Renal pelvis (tissue), 4 donors: ENCODE data around the gene ALK. TPM values are rescaled to one million over a fixed set of nuclear protein-coding genes. Genes with fewer than 3 reads are reported as not detected.

ENCODE experiments used
- DNase-seq: peaks from one replicate; pipeline ENCODE4 v3.0.0-alpha.2; 2013
- polyA plus RNA-seq, 3 donors: library from polyadenylated mRNA; unstranded; fragments of 120-200 nt; gene quantifications; one replicate each; pipeline ENCODE4 v1.2.1, GENCODE V29; 2013; ENCODE audit not compliant: insufficient read length in 3 of 3

The ALK gene
- polyA plus RNA-seq, 3 donors, result 0.22 to 0.55 (median 0.36) TPM

DNA sequence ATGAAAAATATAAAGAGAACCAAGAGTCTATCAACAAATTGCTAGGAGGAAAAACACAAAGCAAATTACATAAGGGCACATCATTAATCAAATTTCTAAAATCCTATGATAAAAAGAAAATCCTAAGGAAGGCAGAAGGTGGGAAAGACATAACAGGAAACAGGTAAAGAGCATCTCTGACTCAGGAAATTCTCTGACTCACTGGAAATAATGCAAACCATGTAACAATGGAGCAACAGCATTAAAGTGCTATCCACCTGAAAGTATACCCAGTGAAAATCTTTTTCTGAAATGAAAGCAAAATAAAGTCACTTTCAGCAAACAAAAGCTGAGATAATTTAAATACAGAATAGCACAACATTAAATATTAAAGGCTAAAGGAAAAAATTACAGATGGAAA is 10.9 kb downstream of the ALK start:
- no peak for DNase-seq

DNA sequence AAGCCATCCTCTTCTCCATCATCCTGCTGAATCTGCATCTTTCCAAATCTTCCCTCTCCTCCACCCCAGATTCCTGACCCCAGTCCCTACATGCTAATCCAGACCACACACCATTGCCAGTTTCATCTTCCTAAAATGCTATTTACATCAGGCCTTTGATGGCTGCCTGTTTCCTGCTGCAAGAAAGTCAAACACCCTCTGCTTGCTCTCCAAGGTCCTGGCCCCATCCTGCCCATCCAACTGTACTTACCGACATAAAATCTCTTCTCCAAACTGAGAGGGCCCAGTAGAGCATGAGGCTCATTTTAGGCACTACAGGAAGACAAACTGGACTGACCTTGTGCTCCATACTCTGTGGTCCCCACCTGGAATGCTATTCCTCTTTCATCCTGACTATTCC is 19.0 kb downstream of the ALK start:
- no peak for DNase-seq

DNA sequence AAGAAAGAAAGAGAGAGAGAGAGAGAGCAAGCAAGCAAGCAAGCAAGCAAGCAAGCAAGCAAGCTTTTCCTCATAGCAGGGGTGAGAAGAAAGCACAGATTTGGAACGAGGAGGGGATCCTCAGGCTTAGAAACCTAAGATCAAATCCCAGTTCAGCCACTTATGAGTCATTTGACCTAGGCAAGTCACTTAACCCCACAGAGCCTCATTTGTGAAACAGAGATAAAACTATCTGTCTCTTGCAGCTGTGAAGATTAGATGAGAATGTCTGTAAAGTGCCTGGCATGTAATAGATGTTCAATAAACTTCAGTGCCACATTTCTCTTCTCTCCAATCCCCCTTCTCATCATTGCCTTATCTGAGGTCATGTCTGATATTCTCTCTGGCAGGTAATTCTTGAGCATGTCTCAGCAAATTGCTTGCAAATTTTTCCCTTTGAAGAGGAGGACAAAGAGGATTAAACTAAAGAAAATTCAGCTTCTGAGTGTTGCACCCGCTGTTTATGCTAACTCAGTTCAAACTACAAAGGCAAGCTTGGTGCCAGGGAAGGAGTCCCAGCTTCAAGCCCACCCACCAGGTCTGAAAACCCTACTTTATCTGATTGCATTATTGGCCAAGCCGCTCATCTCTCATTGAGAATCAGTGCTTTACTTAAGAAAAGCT is 20.3 kb downstream of the ALK start:
- DNase-seq, result no peak

DNA sequence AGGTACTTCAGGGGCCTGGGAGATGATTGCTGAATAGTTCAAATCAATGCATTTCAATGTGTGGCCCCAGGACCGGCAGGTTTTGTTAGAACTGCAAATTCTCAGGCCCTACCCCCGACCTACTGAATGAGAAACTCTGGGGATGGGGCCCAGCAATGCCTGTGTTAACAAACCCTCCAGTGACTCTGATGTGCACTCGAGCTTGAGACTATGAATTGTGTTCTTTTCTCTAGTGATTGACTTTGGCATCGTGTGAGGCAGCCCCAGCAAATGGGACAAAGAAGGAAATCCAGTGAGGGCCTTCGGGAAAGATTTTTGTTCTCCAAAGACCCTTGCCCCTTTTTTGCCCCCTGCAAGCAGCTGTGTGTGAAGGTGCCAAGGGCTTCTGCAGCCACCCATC is 22.4 kb downstream of the ALK start:
- DNase-seq, result no peak

DNA sequence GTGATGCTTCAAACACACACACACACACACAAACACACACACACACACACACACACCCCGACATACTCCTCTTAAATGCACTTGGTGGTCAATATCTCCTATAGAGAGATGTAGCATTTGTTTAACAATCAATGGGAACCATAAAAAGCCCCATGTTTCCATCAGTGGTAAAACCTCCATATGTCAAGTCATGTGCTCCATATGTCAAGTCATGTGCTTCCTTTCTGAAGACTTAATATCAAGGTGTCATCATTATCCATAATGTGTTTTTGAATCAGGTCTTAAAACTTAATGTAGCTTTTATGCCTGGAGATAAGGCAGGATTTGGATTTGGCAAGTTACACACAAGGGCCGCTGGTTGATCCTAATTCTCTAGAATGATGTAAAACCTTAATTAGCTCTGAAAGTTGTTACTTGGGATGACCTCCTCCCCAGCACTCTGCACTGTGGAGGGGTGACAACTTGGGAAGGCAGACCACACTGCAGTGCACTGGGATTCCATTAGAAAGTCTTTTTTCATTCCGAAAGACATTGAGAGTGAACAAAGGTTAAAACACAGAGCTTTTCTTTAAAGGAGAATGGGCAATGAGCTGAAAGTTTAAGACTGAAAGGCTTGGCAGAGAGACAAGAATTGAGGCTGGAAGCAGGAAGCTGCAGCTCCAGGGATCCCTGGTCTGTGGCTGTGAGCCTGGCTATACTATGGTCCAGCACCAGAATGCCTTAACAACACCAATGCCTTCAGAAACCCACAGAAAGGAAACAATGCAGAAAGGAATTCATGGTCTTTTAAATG is 26.4 kb downstream of the ALK start:
- DNase-seq, result no peak

DNA sequence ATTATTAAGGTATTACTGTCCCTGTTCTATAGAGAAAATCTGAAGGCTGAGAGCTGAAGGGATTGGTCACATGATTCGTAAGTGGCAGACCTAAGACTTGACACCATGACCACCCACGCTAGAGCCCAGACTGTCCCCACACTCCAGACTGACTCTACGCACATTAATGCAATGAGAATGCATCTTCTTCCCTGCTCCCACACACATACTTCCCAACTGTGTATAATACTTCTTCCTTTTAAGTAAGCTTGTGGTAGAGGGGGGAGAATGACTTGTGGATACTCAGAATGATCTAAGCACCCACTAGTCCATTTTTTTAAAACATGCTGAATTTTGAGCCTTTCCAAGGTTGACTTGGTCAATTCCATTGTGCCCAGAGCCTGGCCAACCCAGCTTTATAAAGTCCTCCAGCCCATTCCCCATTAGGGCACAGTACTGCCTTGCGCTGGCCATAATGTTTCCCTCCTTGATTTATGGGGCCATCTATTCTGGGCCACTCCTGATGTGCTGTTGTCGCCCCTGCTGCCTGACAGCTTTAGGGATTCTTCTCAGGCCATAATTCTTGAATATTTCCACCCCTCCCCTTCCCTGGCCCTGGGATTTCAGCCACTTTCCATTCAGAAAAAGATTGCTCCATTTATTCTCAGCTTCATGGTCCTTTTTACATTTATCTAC is 28.7 kb downstream of the ALK start:
- no peak for DNase-seq

DNA sequence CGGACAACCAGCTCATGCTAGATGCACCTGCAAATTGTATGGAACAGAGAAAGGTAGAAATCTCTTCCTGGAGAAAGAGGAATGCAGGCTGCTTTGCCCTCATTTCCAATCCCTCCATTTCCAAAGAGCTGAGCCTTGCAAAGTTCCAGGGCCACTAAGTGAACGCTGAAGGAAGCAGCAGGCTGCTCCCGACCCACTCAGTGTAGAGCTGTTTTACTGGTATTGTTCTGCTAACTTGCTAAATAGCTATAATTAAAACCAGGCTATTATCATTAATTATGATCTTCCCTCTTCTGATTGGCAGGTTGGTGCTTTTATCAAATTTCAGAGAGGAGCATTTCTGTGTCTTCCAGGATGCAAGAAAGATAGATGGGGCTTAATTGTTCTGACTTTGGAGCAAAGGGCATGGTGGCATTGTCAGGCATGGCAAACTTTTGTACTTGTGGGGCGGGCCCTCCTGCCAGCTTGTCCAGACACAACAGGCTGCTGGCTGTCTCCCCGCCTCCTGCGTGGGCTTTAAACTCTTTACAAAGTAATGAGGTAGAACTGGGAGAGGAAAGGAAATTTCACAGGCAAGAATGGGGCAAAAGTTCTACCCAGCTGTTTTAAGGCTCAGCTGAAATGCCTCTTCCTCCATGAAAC is 40.2 kb downstream of the ALK start:
- no peak for DNase-seq

DNA sequence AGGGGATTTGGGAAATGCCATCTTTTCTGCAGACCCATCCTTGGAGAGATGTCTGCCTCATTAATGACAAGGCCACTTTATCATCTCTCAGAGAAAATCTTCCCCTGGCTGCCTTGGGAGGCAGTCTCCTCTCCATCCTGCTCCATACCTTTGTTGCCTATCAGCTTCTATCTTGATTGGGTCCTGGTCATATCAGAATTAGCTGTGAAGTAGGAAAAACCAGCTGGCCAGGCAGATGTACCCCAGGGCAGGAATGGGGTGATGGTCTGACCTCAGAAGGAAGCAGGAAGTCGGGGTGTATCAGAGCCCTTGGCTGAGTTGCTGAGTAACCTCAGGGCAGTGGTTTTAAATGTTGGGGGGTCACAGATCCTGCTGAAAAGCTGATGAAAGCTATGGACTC is 41.3 kb downstream of the ALK start:
- DNase-seq, result no peak

DNA sequence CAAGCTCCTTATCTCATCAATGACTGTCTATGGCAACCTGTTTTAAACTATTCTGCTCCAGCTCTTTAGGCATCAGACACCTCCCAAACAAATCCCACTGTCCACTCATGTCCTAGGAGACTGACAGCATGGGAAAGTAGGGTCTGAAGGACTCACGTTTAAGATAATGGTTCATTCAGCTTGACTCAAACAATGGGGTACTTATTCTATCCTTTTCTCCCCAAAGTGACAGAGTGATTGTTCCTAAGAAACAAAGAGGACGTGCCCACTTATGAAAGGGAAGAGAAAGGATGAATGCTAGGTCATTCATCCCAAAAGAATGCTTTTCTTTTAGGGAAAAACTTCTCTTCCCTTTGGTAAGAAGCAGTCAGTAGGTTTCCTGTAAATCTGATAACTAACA is 41.9 kb downstream of the ALK start:
- no peak for DNase-seq

DNA sequence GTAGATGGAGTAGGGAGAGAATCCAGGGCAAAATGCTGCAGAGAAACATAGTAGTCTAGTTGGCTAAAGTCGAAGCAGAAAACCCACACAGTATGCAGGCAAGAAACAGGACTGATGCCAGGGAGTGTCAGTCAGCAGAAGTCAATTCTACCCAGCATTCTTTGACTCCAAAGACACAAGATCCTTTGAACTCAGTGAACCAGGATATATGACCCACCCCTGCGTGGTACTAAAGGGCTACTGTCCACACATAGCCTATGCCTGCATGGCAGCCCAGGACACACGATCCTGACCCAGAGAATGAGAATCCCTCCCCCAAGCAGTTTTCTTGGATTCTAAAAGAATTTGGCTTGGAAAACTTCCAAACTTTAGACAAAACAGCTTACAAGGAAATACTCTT is 42.5 kb downstream of the ALK start:
- DNase-seq, result peak; percentile 22

DNA sequence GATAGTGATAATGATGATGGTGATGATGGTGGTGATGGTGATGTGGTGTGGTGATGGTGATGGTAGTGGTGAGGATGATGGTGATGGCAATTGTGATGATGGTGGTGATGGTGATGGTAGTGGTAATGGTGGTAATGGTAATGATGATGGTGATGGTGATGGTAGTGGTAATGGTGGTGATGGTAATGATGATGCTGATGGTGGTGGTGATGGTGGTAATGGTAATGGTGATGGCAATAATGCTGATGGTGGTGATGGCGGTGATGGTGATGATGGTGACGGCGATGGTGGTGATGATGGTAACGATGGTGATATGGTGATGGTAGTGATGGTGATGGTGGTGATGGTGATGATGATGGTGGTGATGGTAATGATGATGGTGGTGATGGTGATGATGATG is 45.0 kb downstream of the ALK start:
- no peak for DNase-seq

DNA sequence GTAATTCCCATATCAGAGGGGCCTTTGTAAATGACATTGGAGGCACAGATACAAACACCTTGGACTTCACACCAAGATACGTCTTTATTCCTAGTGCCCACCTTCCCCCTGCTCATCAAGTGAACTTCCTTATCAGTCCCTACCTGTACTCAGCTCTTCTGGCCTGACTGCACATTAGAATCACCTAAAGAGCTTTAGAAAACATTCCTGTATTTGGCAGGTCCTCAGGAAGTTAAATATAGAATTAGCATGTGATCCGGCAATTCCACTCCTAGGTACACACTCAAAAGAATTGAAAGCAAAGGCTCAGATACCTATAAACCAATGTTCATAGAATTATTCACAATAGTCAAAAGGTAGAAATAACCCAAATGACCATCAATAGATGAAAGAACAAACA is 46.6 kb downstream of the ALK start:
- no peak for DNase-seq

DNA sequence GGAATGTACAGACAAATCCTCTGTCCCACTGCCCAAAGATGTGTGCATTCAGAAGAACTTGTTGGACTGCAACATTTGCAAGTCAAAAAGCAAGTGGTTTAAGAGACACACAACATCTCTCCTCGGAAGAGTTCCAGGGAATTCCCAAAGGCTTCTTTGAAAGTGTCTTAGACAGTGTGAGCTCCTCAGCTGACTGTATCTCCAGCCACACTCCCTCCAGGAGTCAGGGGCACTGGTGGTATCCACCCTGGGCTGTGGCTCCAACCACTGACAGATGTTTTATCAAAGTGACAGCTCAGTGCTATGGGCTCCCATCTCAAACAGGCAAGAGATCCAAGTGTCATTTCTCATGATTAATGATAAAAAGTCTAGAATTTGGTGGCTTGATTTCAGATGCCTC is 48.5 kb downstream of the ALK start:
- DNase-seq, result no peak

DNA sequence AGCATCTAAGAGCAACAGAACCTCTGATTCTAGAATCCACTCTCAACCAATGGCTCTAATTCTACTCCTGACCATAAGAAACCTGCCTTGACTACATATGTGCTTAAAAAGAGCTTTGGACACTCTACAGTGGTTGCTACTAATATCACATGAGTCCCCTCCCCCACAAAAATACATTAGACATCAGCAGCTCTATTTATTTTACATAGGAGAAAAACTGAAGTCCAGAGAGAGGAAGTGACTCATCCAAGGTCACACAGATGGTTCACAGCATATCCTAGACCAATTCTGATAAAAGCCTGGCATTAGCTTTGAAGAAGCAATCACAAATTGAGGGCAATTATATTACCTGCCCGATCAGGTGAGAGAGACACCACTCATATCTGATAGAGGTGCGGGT is 49.8 kb downstream of the ALK start:
- DNase-seq, result no peak

DNA sequence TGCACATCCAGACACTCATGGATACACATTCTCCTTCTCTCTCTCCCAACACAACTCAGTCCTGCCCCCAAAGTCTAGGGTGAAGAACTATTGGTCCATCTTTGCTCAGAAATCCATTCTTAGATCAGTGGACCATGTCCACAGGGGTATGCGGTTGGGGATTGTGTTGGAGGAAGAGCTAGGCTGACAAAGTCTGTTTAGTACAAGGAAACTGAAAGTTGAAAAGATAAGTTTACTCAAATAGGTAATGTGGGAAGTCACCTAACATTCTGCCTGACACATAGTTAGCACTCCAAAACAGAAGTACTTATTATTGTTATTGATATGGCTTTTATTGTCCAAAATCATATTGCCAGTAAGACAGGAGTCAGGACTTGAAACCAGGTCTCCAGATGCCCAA is 55.9 kb downstream of the ALK start:
- DNase-seq, result no peak

DNA sequence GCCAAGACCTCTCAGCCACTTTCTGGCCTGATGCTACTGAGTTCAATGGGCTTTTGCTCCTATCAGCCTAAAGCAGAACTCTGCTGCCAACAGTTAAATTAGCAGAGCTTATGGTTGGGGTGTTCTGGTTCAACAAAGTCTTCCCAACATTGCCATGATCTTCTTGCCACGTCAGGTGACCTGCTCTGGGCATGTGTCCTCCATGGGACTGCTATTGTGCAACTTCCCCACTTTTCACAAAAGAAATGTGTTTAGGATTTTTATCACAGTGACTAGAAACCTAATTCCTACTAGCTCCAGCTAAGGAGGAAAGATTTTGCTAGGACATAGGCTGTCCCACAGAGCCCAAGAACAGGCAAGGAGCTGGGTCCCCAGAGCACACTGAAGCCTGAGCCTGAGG is 56.4 kb downstream of the ALK start:
- no peak for DNase-seq

DNA sequence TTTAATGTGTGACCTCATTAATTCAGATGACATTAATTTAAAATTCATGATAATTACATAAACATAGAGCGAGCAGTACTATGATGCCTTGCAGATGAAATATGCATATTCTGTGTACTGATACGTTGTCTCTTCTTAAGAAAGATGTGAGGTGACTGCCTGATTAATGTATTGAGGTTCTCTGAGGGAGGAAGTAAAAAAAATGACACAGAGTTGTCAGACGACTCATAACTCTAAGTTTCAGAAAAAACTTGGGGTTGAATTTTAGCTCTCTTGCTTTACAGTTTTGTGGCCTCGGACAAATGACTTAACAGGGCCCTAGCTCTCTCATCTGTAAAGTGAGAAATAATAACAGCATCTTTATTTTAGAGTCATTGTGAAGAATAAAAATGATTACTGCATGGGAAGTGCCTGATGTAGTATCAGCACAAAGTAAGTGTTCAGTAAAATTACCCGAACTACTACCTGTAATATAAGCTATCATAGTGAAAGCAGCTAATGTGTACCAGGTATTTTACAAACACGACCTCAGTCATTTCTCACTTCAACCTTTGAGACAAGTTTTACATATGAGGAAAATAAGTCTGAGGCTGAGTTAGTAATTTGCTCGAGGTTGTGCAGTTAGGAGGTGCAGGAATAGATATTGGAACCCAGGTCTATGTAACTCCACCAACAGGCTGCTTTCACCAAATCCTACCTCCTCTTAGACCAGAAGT is 65.3 kb downstream of the ALK start:
- DNase-seq, result no peak

DNA sequence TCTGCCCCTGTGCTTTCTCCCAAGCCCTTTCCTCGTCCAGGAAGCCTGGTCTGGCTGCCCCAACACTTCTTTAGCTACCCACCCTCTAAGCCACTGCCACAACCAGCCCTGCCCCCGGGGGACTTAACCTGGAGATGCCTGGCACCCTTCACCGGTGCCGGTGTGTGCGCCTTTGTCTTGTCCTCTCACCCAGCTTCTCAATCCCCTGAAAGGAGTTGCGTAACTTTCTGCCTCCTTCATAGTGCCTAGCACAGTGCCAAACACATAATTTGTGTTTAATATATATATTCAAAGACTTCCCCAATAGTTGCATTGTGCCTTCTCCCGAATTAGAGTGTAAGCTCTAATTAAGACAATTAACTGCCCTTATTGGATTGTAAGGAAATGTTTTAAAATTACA is 70.6 kb downstream of the ALK start:
- DNase-seq, result no peak

DNA sequence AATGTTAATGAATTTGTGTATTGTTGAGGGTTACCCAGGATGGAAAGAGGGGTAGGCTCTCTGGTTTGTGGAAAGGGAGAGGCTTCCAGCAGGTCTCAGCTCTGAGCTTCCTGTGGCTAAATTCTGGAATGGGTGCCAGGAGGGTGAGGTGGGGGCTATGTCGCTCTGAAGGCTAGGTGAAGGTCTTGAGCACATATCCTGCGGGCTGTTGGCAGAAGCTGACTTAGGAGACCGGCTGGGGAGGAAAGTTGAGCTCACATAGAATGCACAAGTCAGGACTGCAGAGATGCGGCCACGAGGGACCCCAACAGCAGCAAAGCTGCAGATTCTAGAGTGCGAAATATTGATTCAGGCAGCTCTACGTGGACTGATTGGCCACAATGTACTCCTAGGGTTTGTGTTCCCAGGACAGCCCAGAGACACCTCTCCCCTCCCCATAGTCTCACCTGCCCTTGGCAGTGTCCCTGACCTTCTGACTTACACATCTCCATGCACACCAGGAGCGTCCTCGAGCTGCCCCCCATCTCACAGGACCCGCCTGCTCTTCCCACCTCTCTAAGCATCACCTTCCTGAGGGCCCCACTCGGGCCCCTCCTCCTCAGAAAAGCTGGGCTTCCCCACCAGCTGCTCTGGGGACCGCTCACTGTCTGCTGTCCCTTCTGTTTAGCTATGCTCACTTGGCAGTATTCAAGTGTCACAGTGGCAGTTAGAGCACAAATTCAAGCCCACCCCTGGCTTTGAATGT is 72.6 kb downstream of the ALK start:
- no peak for DNase-seq

DNA sequence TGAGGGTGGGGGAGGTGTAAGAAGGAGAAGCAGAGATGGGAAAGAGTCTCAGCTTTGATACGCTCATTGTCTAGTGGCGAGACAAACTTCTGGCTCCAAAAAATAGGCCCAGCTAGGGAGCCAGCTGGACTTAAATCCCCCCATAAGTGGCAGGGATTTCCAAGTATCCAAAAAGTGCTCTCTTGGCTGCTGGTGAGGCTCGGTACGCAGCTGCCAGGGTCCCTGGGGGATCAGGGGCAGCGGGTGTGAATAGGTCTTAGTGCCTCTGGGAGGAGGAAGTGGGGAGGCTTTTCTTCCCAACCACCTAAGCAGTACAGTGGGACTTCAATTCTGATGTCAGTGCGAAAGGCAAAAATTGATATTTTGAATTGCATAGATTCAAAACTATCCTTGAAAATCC is 73.5 kb downstream of the ALK start:
- no peak for DNase-seq

DNA sequence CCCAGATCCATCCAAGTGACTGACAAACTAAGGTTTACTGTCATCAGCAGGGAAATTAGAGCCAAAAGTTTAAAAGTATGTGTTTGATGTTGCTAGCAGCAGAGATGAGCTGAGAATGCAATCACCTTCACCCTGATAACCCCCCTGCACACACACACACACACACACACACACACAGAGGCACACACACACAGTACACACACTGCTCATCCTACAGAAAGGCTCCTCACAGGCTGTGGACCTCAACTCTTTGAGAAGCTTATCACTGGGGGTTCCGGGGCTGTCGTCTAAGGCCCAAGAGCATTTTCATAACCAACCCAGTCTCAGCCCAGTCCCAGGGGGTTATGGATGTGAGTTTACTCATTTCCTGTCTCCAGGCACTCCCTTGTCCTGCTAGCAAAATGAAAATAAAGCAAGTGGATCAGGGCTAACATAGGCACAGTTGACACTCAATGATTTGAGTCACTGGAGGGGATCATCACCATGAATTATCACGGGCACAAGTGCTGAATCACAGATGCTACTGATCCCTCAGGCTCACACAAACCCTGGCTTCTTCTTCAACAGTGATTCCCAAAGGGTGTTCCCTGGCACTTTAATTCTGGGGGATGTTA is 76.6 kb downstream of the ALK start:
- peak; percentile 1 for DNase-seq
